HepG2 (cell line): ENCODE measurements around the gene RAB20. TPM values are rescaled to one million over a fixed set of nuclear protein-coding genes. Genes with fewer than 3 reads are reported as not detected.

ENCODE experiments used
- ATM ChIP-seq: fragments of 450-650 bp; IDR thresholded peaks from 2 replicates; pipeline ENCODE4 v1.7.1; 2017; ENCODE audit warnings: mild to moderate bottlenecking, borderline replicate concordance
- CCAR2 ChIP-seq: fragments of 200-400 bp; formaldehyde crosslinking; optimal IDR thresholded peaks from 2 replicates; pipeline ENCODE3; 2018; ENCODE audit warnings: low read depth, mild to moderate bottlenecking, low read length, moderate library complexity
- DR1 ChIP-seq: sonication (generic); formaldehyde crosslinking; IDR thresholded peaks from 2 replicates; pipeline ENCODE4 v1.8.0; 2021; ENCODE audit warnings: mild to moderate bottlenecking, missing genetic modification reagents, inconsistent platforms
- EP300 ChIP-seq, 3 experiments: sonication (generic) in 1 of 3; formaldehyde crosslinking in 1 of 3; IDR thresholded peaks; 2 replicates each; pipeline versions ENCODE4 v1.5.1 to v1.6.1; 2011 to 2020; ENCODE audit warnings: low read depth in 2 of 3, low read length in 2 of 3, borderline replicate concordance in 1 of 3, improper control_type of control experiment in 1 of 3, mild to moderate bottlenecking in 1 of 3, missing genetic modification reagents in 1 of 3, moderate library complexity in 1 of 3
- ERF ChIP-seq: IDR thresholded peaks from 2 replicates; pipeline ENCODE4 v1.6.1; 2018; ENCODE audit warnings: missing biosample characterization, missing genetic modification reagents
- ETV5 ChIP-seq: IDR thresholded peaks from 2 replicates; pipeline ENCODE4 v1.6.1; 2018; ENCODE audit warnings: missing biosample characterization, missing genetic modification reagents, inconsistent platforms, borderline replicate concordance
- GLI4 ChIP-seq: sonication (generic); formaldehyde crosslinking; IDR thresholded peaks from 2 replicates; pipeline ENCODE4 v1.5.1; 2020; ENCODE audit warnings: missing genetic modification reagents, mild to moderate bottlenecking, moderate library complexity, borderline replicate concordance
- GTF3A ChIP-seq: sonication (generic); formaldehyde crosslinking; conservative IDR thresholded peaks from 2 replicates; pipeline ENCODE4 v1.4.0; 2020; ENCODE audit warnings: mild to moderate bottlenecking, missing genetic modification reagents
- HOXD1 ChIP-seq: sonication (generic); formaldehyde crosslinking; IDR thresholded peaks from 2 replicates; pipeline ENCODE4 v1.5.0; 2020; ENCODE audit warnings: missing genetic modification reagents
- KDM3A ChIP-seq: IDR thresholded peaks from 2 replicates; pipeline ENCODE4 v1.6.1; 2018; ENCODE audit warnings: low read depth, missing compliant biosample characterization
- KDM5A ChIP-seq: fragments of 200-600 bp; sonication (generic); IDR thresholded peaks from 2 replicates; pipeline ENCODE4 v1.7.0; 2018; ENCODE audit warnings: antibody characterized with exemption, mild to moderate bottlenecking, low read length, borderline replicate concordance
- MEIS1 ChIP-seq: sonication (generic); formaldehyde crosslinking; IDR thresholded peaks from 2 replicates; pipeline ENCODE4 v1.9.0; 2021; ENCODE audit warnings: mild to moderate bottlenecking, missing genetic modification reagents, moderate library complexity, borderline replicate concordance
- RBAK ChIP-seq: sonication (generic); formaldehyde crosslinking; IDR thresholded peaks from 2 replicates; pipeline ENCODE4 v1.5.1; 2020; ENCODE audit warnings: mild to moderate bottlenecking, missing genetic modification reagents
- SIX1 ChIP-seq: sonication (generic); formaldehyde crosslinking; IDR thresholded peaks from 2 replicates; pipeline ENCODE4 v1.4.0; 2020; ENCODE audit warnings: missing genetic modification reagents, borderline replicate concordance
- SP5 ChIP-seq: IDR thresholded peaks from 2 replicates; pipeline ENCODE4 v1.6.1; 2016; ENCODE audit warnings: low read depth, borderline replicate concordance
- TBX2 ChIP-seq: sonication (generic); formaldehyde crosslinking; IDR thresholded peaks from 2 replicates; pipeline ENCODE4 v1.5.0; 2020; ENCODE audit warnings: missing genetic modification reagents, mild to moderate bottlenecking, borderline replicate concordance
- ZFP90 ChIP-seq: sonication (generic); formaldehyde crosslinking; IDR thresholded peaks from 2 replicates; pipeline ENCODE4 v1.8.0; 2022; ENCODE audit warnings: missing genetic modification reagents, mild to moderate bottlenecking, inconsistent platforms, borderline replicate concordance
- ZNF24 ChIP-seq: fragments of 450-650 bp; IDR thresholded peaks from 2 replicates; pipeline ENCODE4 v1.6.1; 2017; ENCODE audit warnings: antibody characterized with exemption, mild to moderate bottlenecking
- ZNF256 ChIP-seq: sonication (generic); formaldehyde crosslinking; conservative IDR thresholded peaks from 2 replicates; pipeline ENCODE4 v1.4.0; 2020; ENCODE audit warnings: missing genetic modification reagents
- ZNF3 ChIP-seq: IDR thresholded peaks from 2 replicates; pipeline ENCODE4 v1.7.0; 2017; ENCODE audit warnings: inconsistent platforms
- ZNF567 ChIP-seq: sonication (generic); formaldehyde crosslinking; IDR thresholded peaks from 2 replicates; pipeline ENCODE4 v1.8.1; 2023; ENCODE audit warnings: mild to moderate bottlenecking, missing genetic modification reagents, borderline replicate concordance
- ZNF605 ChIP-seq: sonication (generic); formaldehyde crosslinking; IDR thresholded peaks from 2 replicates; pipeline ENCODE4 v1.8.0; 2022; ENCODE audit warnings: mild to moderate bottlenecking, missing genetic modification reagents
- ZNF674 ChIP-seq: sonication (generic); formaldehyde crosslinking; IDR thresholded peaks from 2 replicates; pipeline ENCODE4 v1.5.0; 2020; ENCODE audit warnings: low read depth, mild to moderate bottlenecking, missing genetic modification reagents
- ZNF749 ChIP-seq: sonication (generic); formaldehyde crosslinking; IDR thresholded peaks from 2 replicates; pipeline ENCODE4 v1.8.0; 2022; ENCODE audit warnings: mild to moderate bottlenecking, missing genetic modification reagents, moderate library complexity, borderline replicate concordance
- ZNF768 ChIP-seq: sonication (generic); formaldehyde crosslinking; IDR thresholded peaks from 2 replicates; pipeline ENCODE4 v1.4.0; 2020; ENCODE audit warnings: missing genetic modification reagents
- ZNF790 ChIP-seq: sonication (generic); formaldehyde crosslinking; IDR thresholded peaks from 2 replicates; pipeline ENCODE4 v1.8.0; 2022; ENCODE audit warnings: missing genetic modification reagents, mild to moderate bottlenecking, borderline replicate concordance
- ZNF879 ChIP-seq: sonication (generic); formaldehyde crosslinking; IDR thresholded peaks from 2 replicates; pipeline ENCODE4 v1.8.1; 2023; ENCODE audit warnings: missing genetic modification reagents
- polyA plus RNA-seq, 8 experiments: library from polyadenylated mRNA; depleted of rRNA in 3 of 8; stranded (reverse) in 7 of 8; unstranded in 1 of 8; fragments of >200 nt; fragmentation: Illumina TruSeq in 4 of 8; extraction: Trizol in 4 of 8; gene quantifications; 2 replicates each; pipeline versions ENCODE4 v1.2.1 to v1.2.3, GENCODE V29; 2011 to 2016; ENCODE audit warnings: low read depth in 4 of 8, missing spikeins in 1 of 8, mixed read lengths in 1 of 8; ENCODE audit not compliant: insufficient read depth in 1 of 8
- total RNA-seq, 5 experiments: library from RNA; depleted of rRNA; stranded (reverse); fragments of >200 nt; fragmentation: Illumina TruSeq; extraction: Trizol; gene quantifications; 2 replicates each; pipeline ENCODE4 v1.2.3, GENCODE V29; 2016; ENCODE audit warnings: low read depth in 1 of 5
- TF ChIP-seq, protein P1 (sequence below): sonication (generic); formaldehyde crosslinking; IDR thresholded peaks from 2 replicates; pipeline ENCODE4 v1.4.0; 2020; ENCODE audit warnings: missing genetic modification reagents
- TF ChIP-seq, protein P2 (sequence below): sonication (generic); formaldehyde crosslinking; IDR thresholded peaks from 2 replicates; pipeline ENCODE4 v1.4.0; 2020; ENCODE audit warnings: missing genetic modification reagents

The RAB20 gene
- total and polyA plus RNA-seq, 2 of the 13 experiments (the other 11 are each of a cell fraction or from before 2014, with no cell fraction given) = 15.6 to 30.5 TPM

GRCh38 chr13:110561344-110562035, at the start of gene RAB20 (continued):
- TF ChIP-seq, protein P1, sequence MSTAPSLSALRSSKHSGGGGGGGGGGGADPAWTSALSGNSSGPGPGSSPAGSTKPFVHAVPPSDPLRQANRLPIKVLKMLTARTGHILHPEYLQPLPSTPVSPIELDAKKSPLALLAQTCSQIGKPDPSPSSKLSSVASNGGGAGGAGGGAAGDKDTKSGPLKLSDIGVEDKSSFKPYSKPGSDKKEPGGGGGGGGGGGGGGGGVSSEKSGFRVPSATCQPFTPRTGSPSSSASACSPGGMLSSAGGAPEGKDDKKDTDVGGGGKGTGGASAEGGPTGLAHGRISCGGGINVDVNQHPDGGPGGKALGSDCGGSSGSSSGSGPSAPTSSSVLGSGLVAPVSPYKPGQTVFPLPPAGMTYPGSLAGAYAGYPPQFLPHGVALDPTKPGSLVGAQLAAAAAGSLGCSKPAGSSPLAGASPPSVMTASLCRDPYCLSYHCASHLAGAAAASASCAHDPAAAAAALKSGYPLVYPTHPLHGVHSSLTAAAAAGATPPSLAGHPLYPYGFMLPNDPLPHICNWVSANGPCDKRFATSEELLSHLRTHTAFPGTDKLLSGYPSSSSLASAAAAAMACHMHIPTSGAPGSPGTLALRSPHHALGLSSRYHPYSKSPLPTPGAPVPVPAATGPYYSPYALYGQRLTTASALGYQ (CRISPR knock-in tag) = peak; percentile 3; the same call in 1 of the 2 replicates
- TF ChIP-seq ZNF768 (CRISPR knock-in tag) (peak; percentile 24; the same call in 1 of the 2 replicates), ZNF24 (no peak), ZNF674 (CRISPR knock-in tag) (no peak), KDM5A (no peak), ZNF605 (no peak), ATM (no peak), ZNF749 (CRISPR knock-in tag) (peak; percentile 56; the same call in 1 of the 2 replicates), SP5 (CRISPR knock-in tag) (peak; percentile 77), CCAR2 (no peak), EP300 (IDR thresholded peaks at IDR 0.05; ENCODE audit: low read depth in 2 of 2, low read length in 2 of 2) (no peak), EP300 (CRISPR knock-in tag; IDR thresholded peaks at IDR 0.05; ENCODE audit: borderline replicate concordance) (no peak), RBAK (CRISPR knock-in tag) (no peak), KDM3A (CRISPR knock-in tag) (no peak), ZNF790 (CRISPR knock-in tag) (no peak), ZNF256 (CRISPR knock-in tag) (no peak), TBX2 (CRISPR knock-in tag) (peak; percentile 45), GLI4 (CRISPR knock-in tag) (no peak), ZNF879 (CRISPR knock-in tag) (no peak), DR1 (no peak), ZFP90 (no peak; the same call in 1 of the 2 replicates), GTF3A (CRISPR knock-in tag) (no peak), MEIS1 (CRISPR knock-in tag) (0 out of 2 replicates have a peak, but pooled peaks have one; percentile 47), ZNF3 (no peak), ERF (CRISPR knock-in tag) (peak; percentile 48), SIX1 (CRISPR knock-in tag) (no peak), ZNF567 (no peak), HOXD1 (CRISPR knock-in tag) (no peak), ETV5 (peak; percentile 54; the same call in 1 of the 2 replicates)
- TF ChIP-seq, protein P2, sequence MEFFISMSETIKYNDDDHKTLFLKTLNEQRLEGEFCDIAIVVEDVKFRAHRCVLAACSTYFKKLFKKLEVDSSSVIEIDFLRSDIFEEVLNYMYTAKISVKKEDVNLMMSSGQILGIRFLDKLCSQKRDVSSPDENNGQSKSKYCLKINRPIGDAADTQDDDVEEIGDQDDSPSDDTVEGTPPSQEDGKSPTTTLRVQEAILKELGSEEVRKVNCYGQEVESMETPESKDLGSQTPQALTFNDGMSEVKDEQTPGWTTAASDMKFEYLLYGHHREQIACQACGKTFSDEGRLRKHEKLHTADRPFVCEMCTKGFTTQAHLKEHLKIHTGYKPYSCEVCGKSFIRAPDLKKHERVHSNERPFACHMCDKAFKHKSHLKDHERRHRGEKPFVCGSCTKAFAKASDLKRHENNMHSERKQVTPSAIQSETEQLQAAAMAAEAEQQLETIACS = peak; percentile 80
